Measurements from ENCODE around the gene PRKCI.

- TF ChIP-seq CTCF (conservative IDR thresholded peaks at IDR 0.05; ENCODE audit: low read length), result no peak
- no peak for TF ChIP-seq EZH2phosphoT487 (IDR thresholded peaks at IDR 0.05; ENCODE audit: borderline replicate concordance)
Measured at GRCh38 chr3:170180908-170181885, 41.0 kb upstream of the PRKCI start, which contains the start of gene PHC3.
